ENCODE results near the gene PLEKHM3.
"Not testable (repeated sequence)": the region's sequence is repeated elsewhere in the genome, so short reads cannot be mapped to it uniquely, and the experiment has no call there.

PLEKHM3 gene

DNA sequence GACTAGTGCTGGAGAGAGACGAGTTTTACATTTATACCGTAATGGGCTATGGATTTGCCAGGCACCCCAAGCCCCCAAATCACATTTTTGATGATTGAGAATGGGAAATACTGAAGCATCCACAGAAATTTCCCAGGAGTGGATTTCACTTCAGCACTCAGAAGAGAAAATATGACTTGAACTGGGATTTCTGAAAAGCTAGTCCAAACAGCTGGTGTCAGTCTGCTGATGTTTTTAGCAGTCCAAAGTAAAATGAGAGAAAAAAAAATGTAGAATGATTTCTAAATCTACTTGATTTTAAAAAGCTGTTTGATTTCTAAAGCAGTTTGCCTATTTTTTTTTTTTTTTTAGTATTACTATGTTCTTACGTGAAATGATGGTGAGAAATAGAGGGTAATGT is 105.0 kb downstream of the PLEKHM3 start:
- no peak for DNase-seq (ENCODE audit: low spot score)

DNA sequence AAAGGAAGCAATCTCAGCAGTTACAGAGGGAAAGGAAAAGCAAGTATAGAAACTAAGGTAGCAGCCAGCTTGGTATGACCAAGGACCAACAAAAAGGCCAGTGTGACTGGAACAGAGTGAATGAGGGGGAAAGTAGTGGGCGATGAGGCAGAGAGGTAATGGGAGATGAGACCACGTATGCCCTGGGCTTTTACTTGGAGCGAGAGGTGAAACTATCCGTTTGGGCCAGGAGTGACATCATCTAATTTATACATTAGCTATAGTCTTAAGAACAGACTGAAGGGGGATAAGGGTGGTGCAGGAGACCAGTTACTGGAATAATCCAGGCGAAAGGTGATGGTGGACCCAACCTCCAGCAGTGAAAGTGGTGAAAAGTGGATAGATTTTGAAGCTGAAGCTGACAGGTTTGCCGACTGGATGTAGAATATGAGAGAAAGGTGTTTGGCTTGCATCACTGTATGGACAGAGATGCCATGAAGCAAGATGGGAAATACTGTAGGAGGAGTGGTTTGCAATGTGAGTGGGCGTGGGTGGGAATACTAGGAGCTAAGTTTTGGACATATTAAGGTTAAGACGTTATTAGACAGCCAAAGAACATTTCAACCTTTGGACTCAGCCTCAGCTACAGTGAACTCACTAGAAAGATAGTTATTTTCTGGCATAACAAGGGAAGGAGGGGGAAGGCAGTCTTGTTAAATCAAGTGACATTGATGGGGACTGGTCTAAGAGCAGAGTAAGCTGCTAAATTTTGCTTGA is 106.0 kb downstream of the PLEKHM3 start:
- DNase-seq (ENCODE audit: low spot score) = no peak

DNA sequence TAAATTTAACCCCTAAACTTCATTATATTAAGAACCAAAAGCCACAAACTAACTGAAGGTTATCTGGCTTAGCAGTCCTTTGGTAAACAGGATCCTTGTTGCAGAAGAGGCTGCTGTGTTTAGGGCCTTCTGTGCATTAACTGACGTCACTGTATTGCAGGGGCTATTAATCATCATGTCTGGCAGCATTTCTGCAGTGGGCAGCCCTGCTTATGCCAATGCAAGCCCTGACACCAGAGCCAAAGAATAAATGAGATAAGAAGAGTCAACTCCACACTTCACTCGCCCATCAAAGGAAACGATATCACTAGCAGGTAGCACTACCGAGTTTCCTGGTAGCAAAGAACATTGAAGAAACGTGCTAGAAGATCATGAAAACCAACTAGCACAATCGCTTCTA is 110.6 kb downstream of the PLEKHM3 start:
- no peak for DNase-seq (ENCODE audit: low spot score)

DNA sequence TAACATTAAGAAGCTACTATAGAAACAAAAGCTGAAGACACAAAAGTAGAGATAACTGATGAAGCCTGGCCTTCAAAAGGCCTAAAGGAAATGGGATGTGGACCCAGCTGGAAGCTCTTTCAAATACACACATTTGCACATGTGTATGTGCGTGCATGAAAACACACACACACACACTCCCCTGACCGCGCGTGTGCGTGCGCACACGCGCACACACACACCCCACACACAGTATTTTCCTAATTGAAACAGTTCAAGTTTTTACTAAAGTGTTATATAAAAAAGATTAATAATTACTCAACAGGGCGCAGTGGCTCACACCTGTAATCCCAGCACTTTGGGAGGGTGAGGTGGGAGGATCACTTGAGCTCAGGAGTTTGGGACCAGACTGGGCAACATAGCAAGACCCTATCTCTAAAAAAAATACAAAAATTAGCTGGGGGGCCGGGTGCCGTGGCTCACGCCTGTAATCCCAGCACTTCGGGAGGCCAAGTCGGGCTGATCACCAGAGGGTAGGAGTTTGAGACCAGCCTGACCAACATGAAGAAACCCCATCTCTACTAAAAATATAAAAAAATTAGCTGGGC is 111.5 kb downstream of the PLEKHM3 start:
- DNase-seq (ENCODE audit: low spot score) = no peak

DNA sequence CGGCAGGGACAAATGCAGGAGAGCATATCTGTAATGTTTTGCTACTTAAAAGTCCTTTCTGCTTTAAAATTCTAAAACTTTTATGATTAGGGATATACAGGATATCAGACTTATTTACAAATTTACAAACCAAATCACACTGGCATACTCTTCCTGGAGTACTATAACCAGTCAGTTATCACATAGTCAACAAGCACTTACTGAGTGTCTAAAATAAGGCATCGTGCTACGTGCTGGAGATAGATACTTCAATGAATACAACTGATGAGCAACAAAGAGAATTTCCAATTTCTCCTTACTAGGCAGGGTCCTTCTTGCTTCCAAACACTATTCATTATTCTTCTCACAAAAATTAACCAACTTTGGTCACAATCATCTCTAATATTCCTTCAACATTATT is 113.5 kb downstream of the PLEKHM3 start:
- DNase-seq (ENCODE audit: low spot score) = no peak

DNA sequence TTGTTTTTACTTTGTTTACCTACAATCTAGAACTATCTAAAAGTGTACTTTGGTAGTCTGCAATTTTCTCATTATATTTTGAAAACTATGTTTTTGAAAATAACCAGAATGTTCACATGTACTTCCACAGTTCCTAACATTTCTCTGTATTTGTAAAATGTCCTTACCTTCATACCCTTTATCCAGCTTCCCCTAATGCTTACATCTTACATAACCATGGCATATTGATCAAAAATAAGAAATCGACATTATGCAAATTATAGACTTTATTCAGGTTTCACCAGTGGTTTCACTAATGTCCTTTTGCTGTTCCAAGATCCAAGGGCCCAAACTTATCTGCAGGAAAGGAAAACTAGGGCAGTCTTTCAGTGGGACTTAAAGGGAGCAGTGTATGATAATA is 114.1 kb downstream of the PLEKHM3 start:
- DNase-seq (ENCODE audit: low spot score) = no peak

DNA sequence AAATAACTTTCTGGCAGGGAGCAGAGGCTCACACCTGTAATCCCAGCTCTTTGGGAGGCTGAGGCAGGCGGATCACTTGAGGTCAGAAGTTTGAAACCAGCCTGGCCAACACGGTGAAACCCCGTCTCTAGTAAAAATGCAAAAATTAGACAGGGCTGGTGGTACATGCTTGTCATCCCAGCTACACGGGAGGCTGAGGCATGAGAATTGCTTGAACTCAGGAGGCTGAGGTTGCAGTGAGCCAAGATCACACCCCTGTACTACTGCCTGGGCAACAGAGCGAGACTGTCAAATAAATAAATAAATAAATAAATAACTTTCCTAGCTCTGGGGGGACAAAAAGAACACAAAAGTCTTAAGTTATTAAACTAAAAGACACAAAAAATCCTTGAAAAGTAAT is 118.8 kb downstream of the PLEKHM3 start:
- not testable (repeated sequence) for DNase-seq (ENCODE audit: low spot score)

DNA sequence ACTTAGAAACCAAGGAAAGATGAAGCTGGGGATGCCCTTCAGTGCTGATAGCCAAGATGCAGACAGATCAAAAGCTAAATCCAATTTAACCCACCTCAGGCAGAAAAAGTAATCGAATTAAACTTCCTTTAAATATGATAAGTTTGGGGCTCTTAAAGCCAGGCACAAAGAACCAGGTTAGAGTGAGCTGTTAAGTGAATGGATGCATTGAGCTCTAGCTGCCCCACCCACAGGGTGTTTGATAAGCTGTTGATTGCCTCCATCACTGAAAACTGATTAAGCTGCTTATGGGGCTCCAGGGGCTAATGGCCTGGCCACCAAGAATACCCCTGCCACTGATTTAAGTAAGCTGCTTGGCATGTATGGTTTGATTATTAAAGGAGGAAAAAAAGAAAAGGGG is 119.8 kb downstream of the PLEKHM3 start:
- DNase-seq (ENCODE audit: low spot score) = no peak

DNA sequence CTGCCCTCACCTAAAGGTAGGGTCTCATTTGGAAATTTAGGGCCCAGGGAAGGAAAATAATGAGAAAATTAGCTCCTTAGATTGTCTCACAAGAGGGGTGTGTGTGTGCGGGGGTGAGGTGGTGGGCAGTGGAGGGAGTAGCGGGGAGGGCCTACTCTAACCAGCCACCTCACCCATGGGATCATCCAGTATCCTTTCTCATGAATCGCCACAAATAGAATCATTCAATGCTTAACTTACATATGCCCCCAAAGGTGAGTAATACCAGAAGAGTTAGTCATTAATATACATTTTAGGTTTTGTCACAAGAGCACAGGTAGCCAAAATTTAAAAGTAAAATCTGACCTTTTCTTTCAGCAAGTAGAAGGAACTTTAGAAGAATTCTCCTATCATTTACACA is 122.1 kb downstream of the PLEKHM3 start:
- DNase-seq (ENCODE audit: low spot score) = no peak

DNA sequence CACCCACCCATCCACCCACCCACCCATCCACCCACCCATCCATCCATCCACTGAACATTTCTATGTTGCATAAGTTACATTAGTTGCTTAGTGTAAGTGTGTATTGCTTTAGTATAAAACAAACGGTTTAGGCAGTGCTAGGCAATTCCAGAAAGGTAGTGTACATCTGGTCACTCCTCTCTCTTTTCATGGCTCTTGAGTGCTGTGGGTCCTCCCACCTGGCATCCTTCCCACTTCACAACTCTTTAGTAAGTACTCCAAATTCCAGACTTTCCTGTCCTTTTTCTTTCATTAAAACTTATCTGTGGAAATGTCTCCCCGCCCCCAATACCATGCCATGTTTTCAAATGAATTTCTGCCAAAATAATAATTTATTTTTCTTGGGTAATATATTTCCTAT is 122.5 kb downstream of the PLEKHM3 start:
- DNase-seq (ENCODE audit: low spot score) = no peak

DNA sequence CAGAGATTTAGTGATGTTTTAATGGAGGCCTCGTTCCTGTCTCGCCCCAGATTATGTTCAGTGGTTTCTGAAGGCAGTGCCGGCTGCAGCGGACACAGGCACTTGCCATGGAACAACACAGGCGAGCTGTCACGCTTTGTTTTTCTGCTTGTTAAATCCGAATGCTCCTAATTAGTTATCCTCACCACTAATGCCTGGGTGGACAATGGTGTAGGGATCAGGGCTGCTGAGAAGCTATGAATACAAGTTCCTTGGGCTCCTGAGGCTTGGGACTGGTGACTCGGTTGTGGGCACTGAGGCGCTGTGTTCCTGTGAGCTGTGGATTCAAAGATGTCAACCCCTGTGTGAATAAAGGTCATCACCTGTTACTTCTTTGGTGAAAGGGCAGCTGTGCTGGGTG is 123.5 kb downstream of the PLEKHM3 start:
- DNase-seq (ENCODE audit: low spot score) = no peak

DNA sequence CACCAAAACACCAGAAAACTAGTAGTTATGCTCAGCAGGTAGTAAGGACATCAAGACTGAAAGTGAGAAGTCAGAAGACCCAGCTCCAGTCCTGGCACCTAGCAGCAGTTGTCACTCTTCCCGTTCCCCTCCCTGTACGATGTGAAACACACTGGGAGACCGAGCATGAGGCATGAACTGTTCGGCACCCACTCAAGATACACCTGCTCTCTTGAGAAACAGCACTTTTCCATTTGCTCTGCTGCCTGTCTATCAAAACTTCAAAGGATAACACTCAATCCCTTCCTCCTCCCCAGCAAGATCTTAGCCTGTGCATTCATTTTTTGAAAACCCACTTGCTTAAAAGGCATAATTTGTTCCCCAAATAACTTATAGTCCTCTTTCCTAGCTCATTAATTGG is 123.9 kb downstream of the PLEKHM3 start:
- DNase-seq (ENCODE audit: low spot score) = no peak

DNA sequence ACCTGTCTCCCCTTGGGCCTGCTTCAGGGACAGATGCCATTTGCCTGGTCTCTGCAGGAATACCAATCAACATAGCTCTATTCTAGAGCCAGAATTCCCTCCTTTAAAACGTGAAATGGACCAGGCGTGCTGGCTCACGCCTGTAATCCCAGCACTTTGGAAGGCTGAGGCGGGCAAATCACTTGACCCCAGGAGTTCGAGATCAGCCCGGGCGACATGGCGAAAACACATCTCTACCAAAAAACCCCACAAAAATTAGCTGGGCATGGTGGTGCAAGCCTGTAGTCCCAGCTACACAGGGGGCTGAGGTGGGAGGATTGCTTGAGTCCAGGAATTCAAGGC is 127.0 kb downstream of the PLEKHM3 start:
- no peak for DNase-seq (ENCODE audit: low spot score)

DNA sequence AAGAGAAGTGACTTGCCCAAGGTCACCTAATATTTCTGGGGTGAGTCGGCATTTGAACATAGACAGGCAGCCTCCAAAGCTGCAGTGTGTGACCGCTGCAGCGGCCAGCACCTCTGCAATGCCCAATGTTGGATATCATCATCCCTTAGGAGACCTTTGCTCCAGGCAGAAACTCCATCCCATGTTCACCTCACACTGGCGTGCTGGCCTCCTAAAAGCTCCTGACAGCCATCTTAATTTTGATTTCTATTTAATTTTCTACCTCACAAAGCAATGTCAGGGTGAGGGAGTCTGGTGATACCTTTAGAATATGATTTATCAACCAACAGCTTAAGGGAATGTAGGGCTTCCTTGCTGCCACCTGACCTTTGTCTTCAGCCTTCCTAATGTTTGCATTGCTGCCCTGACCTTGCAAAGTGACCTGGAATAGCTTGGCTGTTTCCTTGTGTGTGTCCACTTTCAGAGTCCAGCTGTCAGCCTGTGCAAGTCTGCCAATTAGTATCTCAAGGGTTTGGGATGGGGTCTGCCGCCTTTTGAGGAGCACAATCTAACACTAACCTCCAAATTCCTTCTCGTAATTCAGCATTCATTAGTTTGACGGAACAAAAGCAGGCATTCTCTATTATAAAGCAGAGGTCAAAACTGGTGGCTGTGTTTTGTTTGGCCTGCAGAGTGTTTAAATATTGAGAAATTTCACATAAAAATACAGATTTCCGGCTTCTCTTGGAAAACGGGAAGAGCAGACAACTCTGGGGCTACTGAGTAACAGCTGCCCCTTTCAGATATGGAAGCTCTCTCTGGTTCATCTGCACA is 127.6 kb downstream of the PLEKHM3 start:
- DNase-seq (ENCODE audit: low spot score) = no peak

DNA sequence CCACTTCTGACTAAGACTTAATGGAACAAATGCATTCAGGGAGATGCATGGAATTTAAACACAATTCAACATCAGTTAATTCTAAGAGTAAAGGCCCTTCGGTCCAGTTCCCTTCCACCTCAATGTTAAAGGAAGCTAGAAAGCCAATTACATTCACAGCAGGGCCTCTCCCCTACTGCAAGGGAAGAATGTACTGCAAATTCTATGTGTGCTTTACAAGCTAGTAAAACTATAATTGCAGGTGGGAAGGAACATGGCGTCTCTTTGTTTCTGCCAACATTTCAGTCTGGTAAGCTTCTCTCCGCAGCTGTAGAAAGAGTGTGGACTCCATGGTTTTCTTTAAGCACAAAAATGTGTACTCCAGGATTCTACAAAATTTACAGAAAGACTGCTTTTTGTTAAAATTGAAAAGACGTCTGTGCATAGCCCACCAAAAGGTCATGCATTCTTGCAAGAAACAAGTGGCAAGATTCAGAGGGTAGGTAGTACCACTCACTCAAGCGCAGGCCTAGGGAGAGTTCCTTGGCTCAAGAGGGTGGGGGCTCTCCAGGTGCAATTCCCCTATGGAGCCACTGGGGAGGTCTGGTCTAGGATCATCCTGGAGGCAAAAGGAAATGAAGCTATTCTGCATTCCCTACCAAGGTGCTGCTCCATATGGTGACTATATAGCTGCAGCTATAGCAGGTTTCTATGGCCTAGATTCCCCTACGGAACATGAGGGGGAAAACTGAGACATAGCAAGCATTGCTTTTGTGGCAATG is 128.6 kb downstream of the PLEKHM3 start:
- DNase-seq (ENCODE audit: low spot score) = no peak

DNA sequence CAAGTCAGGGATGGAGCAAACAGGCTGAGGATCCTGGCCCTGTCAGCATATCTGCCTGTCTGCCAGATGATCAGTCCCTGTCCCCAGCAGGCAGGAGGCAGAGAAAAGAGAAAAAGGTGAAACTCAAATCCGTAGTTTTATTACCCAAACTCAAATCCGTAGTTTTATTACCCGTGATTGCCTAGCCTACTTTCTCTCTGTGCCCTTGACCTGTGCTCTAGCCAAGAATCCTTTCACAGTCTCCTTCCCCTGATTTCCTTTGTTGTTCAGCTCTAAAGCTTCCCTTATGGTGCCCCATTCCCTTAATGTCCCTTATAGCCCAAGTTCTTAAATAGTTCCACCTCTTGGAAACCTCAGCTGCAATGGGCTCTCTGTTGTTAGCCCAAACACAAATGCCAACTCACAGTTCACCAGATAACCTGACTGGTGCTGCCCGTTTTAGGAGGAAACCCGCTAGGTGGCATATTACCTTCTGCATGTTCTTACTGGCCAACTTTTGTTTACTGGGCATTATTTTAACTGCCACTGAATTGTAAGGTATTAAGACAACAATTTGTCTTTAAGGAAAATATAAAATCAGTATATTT is 130.0 kb downstream of the PLEKHM3 start:
- no peak for DNase-seq (ENCODE audit: low spot score)

DNA sequence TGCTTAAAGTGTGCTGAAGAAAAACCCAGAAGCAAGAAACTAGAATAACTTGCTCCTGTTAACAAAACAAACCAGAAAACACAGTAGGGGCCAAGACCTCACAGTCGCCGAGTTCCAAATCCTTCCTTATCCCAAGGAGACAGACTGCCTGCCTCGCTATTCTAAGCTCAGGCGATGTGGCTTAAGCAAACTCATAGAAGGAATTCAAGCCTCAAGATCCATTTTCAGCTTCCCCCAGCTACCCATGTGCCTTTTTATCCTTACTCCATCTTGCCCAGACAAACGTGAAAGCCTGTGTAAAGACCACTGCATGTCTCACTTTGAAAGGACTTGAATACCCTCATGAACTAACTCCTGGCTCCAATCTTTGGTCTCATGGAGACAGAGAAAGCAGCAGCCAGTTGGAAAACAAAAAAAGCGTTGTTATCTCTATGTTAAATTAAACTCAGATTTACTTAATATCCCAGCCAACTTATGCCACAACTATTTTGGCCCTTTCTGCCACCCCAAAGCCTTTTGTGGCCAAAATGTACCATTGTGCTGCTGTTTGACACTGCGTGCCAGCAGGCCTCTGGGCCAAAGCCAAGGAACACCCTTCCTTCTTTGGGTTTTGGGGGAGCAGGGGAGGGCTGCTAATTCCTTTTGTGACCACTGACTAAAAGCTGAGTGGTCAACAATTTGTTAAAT is 132.5 kb downstream of the PLEKHM3 start:
- no peak for DNase-seq (ENCODE audit: low spot score)

DNA sequence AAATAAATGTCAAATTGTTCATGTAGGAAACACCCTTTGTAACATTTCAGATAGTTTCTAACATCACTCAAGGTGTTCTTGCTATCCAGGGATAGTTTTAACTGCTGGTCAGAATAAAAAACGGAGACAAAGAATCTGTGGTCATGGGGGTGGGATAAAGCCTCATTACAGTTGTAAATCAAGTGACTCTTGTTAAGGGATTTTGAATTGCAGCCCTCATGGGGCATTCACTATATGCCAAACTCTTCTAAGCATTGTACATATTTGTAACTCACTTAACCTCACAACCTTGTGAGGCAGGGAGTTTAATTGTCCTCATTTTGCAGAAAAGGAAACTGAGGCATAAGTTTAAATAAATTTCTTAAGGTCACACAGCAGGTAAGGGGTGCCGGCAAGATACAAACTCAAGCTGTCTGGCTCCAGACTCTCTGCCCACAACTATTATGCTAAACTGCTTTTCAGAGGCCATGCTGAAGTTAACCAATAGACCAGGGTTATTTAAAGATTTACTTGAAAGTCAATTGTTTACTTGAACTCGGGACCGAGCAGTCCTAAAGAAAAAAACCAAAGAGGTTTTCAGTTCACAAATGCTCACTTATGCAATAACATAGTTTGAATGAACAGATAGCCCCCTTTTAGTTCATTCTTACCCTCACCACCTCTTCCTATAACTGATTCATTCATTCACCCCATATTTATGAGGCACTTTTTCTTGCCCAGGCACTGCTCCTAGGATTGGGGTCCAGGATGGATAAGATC is 134.1 kb downstream of the PLEKHM3 start:
- no peak for DNase-seq (ENCODE audit: low spot score)

DNA sequence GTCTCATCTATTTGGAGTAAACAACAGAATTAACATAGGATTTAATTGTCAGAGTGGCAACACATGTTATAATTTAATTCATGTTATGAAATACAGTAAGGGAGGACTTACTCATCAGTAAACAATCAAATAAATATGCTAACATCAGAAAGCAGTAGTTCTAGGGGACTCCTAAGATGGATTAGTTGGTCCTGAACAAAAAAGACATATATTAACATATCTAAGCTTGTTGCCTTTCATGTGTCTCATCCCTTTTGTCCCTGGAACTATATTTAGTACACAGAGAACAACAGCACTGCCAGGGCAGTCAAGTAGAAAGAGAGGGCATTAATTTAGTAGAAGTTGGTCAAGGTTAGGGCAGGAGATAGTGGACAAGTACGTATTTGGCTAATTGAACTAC is 137.8 kb downstream of the PLEKHM3 start:
- no peak for DNase-seq (ENCODE audit: low spot score)

DNA sequence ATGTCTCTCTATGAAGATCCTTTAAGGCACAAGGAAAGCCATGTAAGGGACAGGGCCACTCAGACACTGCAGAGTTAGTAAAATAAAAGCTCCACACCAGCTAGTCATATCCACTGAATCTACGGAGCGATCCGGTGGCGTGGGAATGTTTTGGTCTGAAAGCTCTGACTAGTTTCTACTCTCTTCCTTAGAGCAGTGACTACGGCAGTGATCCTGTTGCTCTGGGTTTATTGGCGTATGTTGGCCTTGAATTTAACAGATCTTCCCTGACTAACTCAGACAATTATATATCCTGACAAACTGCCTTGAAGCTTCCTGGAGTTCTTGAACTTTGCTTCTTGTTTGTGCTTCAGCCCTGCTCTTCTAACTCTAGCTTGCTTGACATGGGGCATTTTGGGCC is 140.3 kb downstream of the PLEKHM3 start:
- no peak for DNase-seq (ENCODE audit: low spot score)

DNA sequence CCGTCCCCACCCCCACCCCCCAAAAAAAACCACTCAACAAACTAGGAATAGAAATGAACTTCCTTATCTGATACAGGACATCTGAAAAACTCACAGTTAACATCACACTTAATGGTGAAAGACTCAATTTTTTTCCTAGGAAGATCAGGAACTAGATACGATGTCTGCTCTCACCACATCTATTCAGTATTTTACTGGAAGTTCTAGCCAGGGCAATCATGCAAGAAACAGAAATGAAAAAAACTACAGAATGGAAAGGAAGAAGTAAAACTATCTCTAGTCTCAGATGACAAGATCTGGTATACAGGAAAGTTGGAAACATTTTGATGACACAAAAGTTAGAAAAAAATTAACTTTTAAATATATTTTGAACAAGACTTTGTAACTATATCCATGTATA is 141.2 kb downstream of the PLEKHM3 start:
- DNase-seq (ENCODE audit: low spot score) = no peak

Measured in CD4-positive, alpha-beta T cell treated with Interleukin-15 for 4 hours (primary cell).